HEK293 (cell line): ENCODE data around the gene HFM1.

Source experiments
- CTCF ChIA-PET: fragments of 350-600 bp; formaldehyde crosslinking; extraction: SDS; loops from one replicate; lab custom pipeline; 2021; ENCODE audit warnings: antibody characterized with exemption; lab: Yijun Ruan, JAX
- POLR2A ChIA-PET: fragments of 300-600 bp; formaldehyde crosslinking; extraction: SDS; loops from one replicate; lab custom pipeline; 2020; ENCODE audit warnings: antibody characterized with exemption, inconsistent platforms; lab: Yijun Ruan, JAX
- H3K27ac ChIP-seq: fragments of 200-500 bp; sonication (Bioruptor generic); 2 replicates; pipeline ENCODE4 v1.5.1; 2014; ENCODE audit warnings: low read depth, low read length, control low read depth, inconsistent platforms; ENCODE audit errors: extremely low read depth
- H3K36me3 ChIP-seq, 2 experiments: fragments of 200-500 bp in 1 of 2; sonication (Bioruptor generic) in 1 of 2; 1 replicate in 1 of 2; 2 replicates in 1 of 2; pipeline ENCODE4 v1.5.1; 2014 to 2017; ENCODE audit warnings: inconsistent platforms in 2 of 2, low read length in 2 of 2; ENCODE audit not compliant: control insufficient read depth in 2 of 2, insufficient read depth in 1 of 2
- H3K4me1 ChIP-seq: fragments of 200-500 bp; sonication (Bioruptor generic); 2 replicates; pipeline ENCODE4 v1.5.1; 2014; ENCODE audit warnings: mild to moderate bottlenecking, low read length, inconsistent platforms; ENCODE audit not compliant: control insufficient read depth, insufficient read depth
- H3K4me3 ChIP-seq: 2 replicates; pipeline ENCODE4 v1.5.1; 2011; ENCODE audit warnings: low read depth, mild to moderate bottlenecking, control low read depth, low read length, moderate library complexity
- H3K9me3 ChIP-seq: fragments of 200-500 bp; sonication (Bioruptor generic); 2 replicates; pipeline ENCODE4 v1.5.1; 2014; ENCODE audit warnings: low read depth, low read length, inconsistent platforms; ENCODE audit not compliant: control insufficient read depth, insufficient read depth
- CTCF ChIP-seq: fragments of 450-650 bp; formaldehyde crosslinking; IDR thresholded peaks from 2 replicates; pipeline ENCODE4 v1.5.1; 2016; ENCODE audit warnings: missing biosample characterization, missing genetic modification characterization
- KLF10 ChIP-seq: fragments of 450-650 bp; IDR thresholded peaks from 2 replicates; pipeline ENCODE4 v1.5.1; 2018; ENCODE audit warnings: missing biosample characterization, mild to moderate bottlenecking, missing genetic modification characterization
- KLF7 ChIP-seq: fragments of 450-650 bp; formaldehyde crosslinking; IDR thresholded peaks from 2 replicates; pipeline ENCODE4 v1.5.1; 2016; ENCODE audit warnings: missing biosample characterization, missing genetic modification characterization, borderline replicate concordance
- PATZ1 ChIP-seq: fragments of 450-650 bp; formaldehyde crosslinking; IDR thresholded peaks from 2 replicates; pipeline ENCODE4 v1.5.1; 2016; ENCODE audit warnings: missing biosample characterization, missing genetic modification characterization
- PRDM1 ChIP-seq: fragments of 450-650 bp; formaldehyde crosslinking; IDR thresholded peaks from 2 replicates; pipeline ENCODE4; 2016; ENCODE audit warnings: missing biosample characterization, missing genetic modification characterization
- WT1 ChIP-seq: fragments of 450-650 bp; formaldehyde crosslinking; IDR thresholded peaks from 2 replicates; pipeline ENCODE4 v1.5.1; 2016; ENCODE audit warnings: missing biosample characterization, missing genetic modification characterization
- ZBTB7A ChIP-seq: fragments of 450-650 bp; formaldehyde crosslinking; IDR thresholded peaks from 2 replicates; pipeline ENCODE4 v1.5.1; 2016; ENCODE audit warnings: low read depth, missing biosample characterization, missing genetic modification characterization
- ZEB2 ChIP-seq: fragments of 450-650 bp; formaldehyde crosslinking; IDR thresholded peaks from 2 replicates; pipeline ENCODE4 v1.5.1; 2016; ENCODE audit warnings: missing biosample characterization, missing genetic modification characterization
- ZFHX2 ChIP-seq: fragments of 450-650 bp; formaldehyde crosslinking; conservative IDR thresholded peaks from 2 replicates; pipeline ENCODE4 v1.5.1; 2016; ENCODE audit warnings: missing biosample characterization, missing genetic modification characterization
- ZIC2 ChIP-seq: fragments of 450-650 bp; formaldehyde crosslinking; IDR thresholded peaks from 2 replicates; pipeline ENCODE4 v1.5.1; 2016; ENCODE audit warnings: missing biosample characterization, missing genetic modification characterization
- ZNF10 ChIP-seq: fragments of 450-650 bp; formaldehyde crosslinking; IDR thresholded peaks from 2 replicates; pipeline ENCODE4 v1.5.1; 2017; ENCODE audit warnings: missing biosample characterization, missing genetic modification characterization
- ZNF148 ChIP-seq: fragments of 450-650 bp; formaldehyde crosslinking; IDR thresholded peaks from 2 replicates; pipeline ENCODE4 v1.5.0; 2017; ENCODE audit warnings: missing biosample characterization, missing genetic modification characterization, borderline replicate concordance
- ZNF175 ChIP-seq: fragments of 450-650 bp; formaldehyde crosslinking; IDR thresholded peaks from 2 replicates; pipeline ENCODE4 v1.5.1; 2016; ENCODE audit warnings: missing biosample characterization, missing genetic modification characterization
- ZNF18 ChIP-seq: fragments of 450-650 bp; formaldehyde crosslinking; IDR thresholded peaks from 2 replicates; pipeline ENCODE4 v1.5.1; 2016; ENCODE audit warnings: missing biosample characterization, missing genetic modification characterization
- ZNF184 ChIP-seq: fragments of 450-650 bp; IDR thresholded peaks from 2 replicates; pipeline ENCODE4 v1.5.1; 2018; ENCODE audit warnings: missing biosample characterization, mild to moderate bottlenecking, missing genetic modification characterization
- ZNF19 ChIP-seq: fragments of 450-650 bp; formaldehyde crosslinking; IDR thresholded peaks from 2 replicates; pipeline ENCODE4; 2016; ENCODE audit warnings: missing biosample characterization, missing genetic modification characterization, low read depth
- ZNF211 ChIP-seq: fragments of 450-650 bp; formaldehyde crosslinking; IDR thresholded peaks from 2 replicates; pipeline ENCODE4 v1.5.1; 2016; ENCODE audit warnings: low read depth, missing biosample characterization, missing genetic modification characterization
- ZNF23 ChIP-seq: fragments of 450-650 bp; formaldehyde crosslinking; IDR thresholded peaks from 2 replicates; pipeline ENCODE4 v1.5.1; 2016; ENCODE audit warnings: missing biosample characterization, missing genetic modification characterization, borderline replicate concordance
- ZNF335 ChIP-seq: fragments of 450-650 bp; formaldehyde crosslinking; conservative IDR thresholded peaks from 2 replicates; pipeline ENCODE4 v1.5.1; 2016; ENCODE audit warnings: missing biosample characterization, missing genetic modification characterization
- ZNF366 ChIP-seq: fragments of 450-650 bp; formaldehyde crosslinking; conservative IDR thresholded peaks from 2 replicates; pipeline ENCODE4 v1.5.1; 2016; ENCODE audit warnings: missing biosample characterization, missing genetic modification characterization
- ZNF394 ChIP-seq: fragments of 450-650 bp; formaldehyde crosslinking; IDR thresholded peaks from 2 replicates; pipeline ENCODE4 v1.5.1; 2016; ENCODE audit warnings: missing biosample characterization, missing genetic modification characterization, mild to moderate bottlenecking, moderate library complexity, borderline replicate concordance
- ZNF48 ChIP-seq: fragments of 450-650 bp; formaldehyde crosslinking; IDR thresholded peaks from 2 replicates; pipeline ENCODE4 v1.5.1; 2016; ENCODE audit warnings: missing biosample characterization, missing genetic modification characterization
- ZNF530 ChIP-seq: fragments of 450-650 bp; formaldehyde crosslinking; IDR thresholded peaks from 2 replicates; pipeline ENCODE4 v1.5.1; 2016; ENCODE audit warnings: low read depth, missing biosample characterization, missing genetic modification characterization
- ZNF560 ChIP-seq: fragments of 450-650 bp; formaldehyde crosslinking; IDR thresholded peaks from 2 replicates; pipeline ENCODE4 v1.5.1; 2017; ENCODE audit warnings: missing biosample characterization, missing genetic modification characterization, borderline replicate concordance
- ZNF580 ChIP-seq: fragments of 450-650 bp; formaldehyde crosslinking; IDR thresholded peaks from 2 replicates; pipeline ENCODE4 v1.5.1; 2016; ENCODE audit warnings: missing biosample characterization, missing genetic modification characterization
- ZNF658 ChIP-seq: fragments of 450-650 bp; formaldehyde crosslinking; IDR thresholded peaks from 2 replicates; pipeline ENCODE4; 2016; ENCODE audit warnings: missing biosample characterization, missing genetic modification characterization

Gene HFM1

GRCh38 chr1:91345395-91346005 lies 59.1 kb downstream of the HFM1 start (continued):
- no peak for TF ChIP-seq ZNF18 (tag by site-specific recombination)
- no peak for TF ChIP-seq ZNF335 (tag by site-specific recombination)
- no peak for TF ChIP-seq ZIC2
- TF ChIP-seq ZNF580 (tag by site-specific recombination): no peak
- no peak for TF ChIP-seq ZNF10 (tag by site-specific recombination)
- no peak for TF ChIP-seq ZFHX2 (tag by site-specific recombination)
- TF ChIP-seq ZNF211 (tag by site-specific recombination): no peak
- no peak for TF ChIP-seq KLF10 (tag by site-specific recombination)

- ChIA-PET POLR2A (no interaction called here), CTCF (no interaction called here)
- Histone ChIP-seq H3K9me3 (no peaks in the 10 kb centered on the region), H3K4me3 (no peak overlapping the region), H3K36me3 (no peaks in the 10 kb centered on the region; a peak in 1 of 3 replicates)
- TF ChIP-seq ZNF530 (tag by site-specific recombination) (no peak), ZNF658 (no peak), ZEB2 (tag by site-specific recombination) (no peak), PATZ1 (tag by site-specific recombination) (no peak), PRDM1 (no peak), ZBTB7A (tag by site-specific recombination) (no peak), ZNF23 (tag by site-specific recombination) (no peak), ZNF560 (no peak), KLF7 (no peak), ZNF366 (tag by site-specific recombination) (no peak), ZNF175 (tag by site-specific recombination) (no peak), CTCF (tag by site-specific recombination) (no peak), ZNF580 (tag by site-specific recombination) (no peak), ZNF148 (tag by site-specific recombination) (no peak), ZNF394 (no peak), ZNF48 (tag by site-specific recombination) (no peak), ZNF19 (tag by site-specific recombination) (no peak), WT1 (tag by site-specific recombination) (no peak), ZNF184 (tag by site-specific recombination) (no peak)
- TF ChIP-seq, all 188 proteins: peak for 0
- Histone ChIP-seq H3K27ac (no peak overlapping the region), H3K4me1 (no peaks in the 10 kb centered on the region)
Observed at GRCh38 chr1:91338501-91338900, 66.1 kb downstream of the HFM1 start.
